ENCODE data around the gene CCDC200. TPM values are rescaled to one million over a fixed set of nuclear protein-coding genes. Genes with fewer than 3 reads are reported as not detected.
"Not testable (repeated sequence)": the region's sequence is repeated elsewhere in the genome, so short reads cannot be mapped to it uniquely, and the experiment has no call there.

The CCDC200 gene
- total RNA-seq, 1 experiment from 2014 or later = not detected

DNA sequence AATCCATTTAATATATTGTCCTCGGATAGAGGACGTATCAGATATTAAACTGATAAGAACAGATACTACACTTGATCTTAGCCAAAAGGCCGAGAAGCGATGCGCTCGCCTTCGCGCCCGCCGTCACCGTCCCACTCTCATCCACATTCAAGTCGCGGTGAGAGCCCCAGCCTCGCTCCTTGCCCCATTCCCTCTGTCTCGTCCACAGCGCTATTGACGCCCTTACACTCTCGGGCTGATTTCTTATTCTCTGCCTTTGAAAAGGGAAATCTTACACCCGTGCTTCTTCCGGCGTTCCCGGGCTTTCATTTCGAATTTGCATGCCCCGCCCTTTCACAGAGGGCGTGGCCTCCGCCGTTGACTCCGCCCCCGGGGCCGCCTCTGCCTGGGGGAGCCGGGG lies 5.5 kb upstream of the CCDC200 start, which contains the start of gene RNU2-1:
Gene RNU2-1, minus strand, starts transcription at position 101 of the 400 bp plus-strand sequence.
- CTCF ChIA-PET; POLR2A ChIA-PET (ENCODE audit: low non-redundant PET); H3K27me3 ChIP-seq (replicated peaks; ENCODE audit: insufficient read depth, low read depth, low read length, poor library complexity); DNase-seq (ENCODE audit: low spot score); H3K27ac ChIP-seq (ENCODE audit: low read depth, low read length, poor library complexity, severe bottlenecking); H3K4me3 ChIP-seq (ENCODE audit: low read depth, low read length, poor library complexity, severe bottlenecking); H3K4me1 ChIP-seq (ENCODE audit: insufficient read depth, low read length, poor library complexity, severe bottlenecking); intact Hi-C loops (cut with micrococcal nuclease; ENCODE audit: unreplicated experiment); BruUV-seq (replicated peaks); H3K9me3 ChIP-seq (ENCODE audit: low read depth, low read length, poor library complexity, severe bottlenecking); H3K36me3 ChIP-seq (ENCODE audit: insufficient read depth, low read length, poor library complexity, severe bottlenecking): not testable (repeated sequence)

DNA sequence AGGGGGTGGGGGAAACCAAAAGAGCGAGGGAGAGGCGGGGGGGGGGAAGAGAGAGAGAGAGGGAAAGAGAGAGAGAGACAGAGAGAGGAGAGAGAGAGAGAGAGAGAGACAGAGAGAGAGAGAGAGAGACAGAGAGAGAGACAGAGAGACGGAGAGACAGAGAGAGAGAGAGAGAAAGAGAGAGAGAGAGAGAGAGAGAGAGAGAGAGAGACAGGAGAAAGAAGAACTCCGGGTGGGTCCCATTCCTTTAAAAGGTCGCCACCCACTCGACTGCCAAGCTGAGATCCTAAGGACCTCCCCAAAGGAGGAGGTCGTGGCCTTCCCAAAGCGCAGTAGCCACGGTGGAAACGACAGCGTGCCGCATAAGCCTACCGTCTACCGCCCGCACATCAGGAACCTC lies 4.8 kb upstream of the CCDC200 start:
- H3K36me3 ChIP-seq (ENCODE audit: insufficient read depth, low read length, poor library complexity, severe bottlenecking); H3K9me3 ChIP-seq (ENCODE audit: low read depth, low read length, poor library complexity, severe bottlenecking); H3K4me3 ChIP-seq (ENCODE audit: low read depth, low read length, poor library complexity, severe bottlenecking); CTCF ChIA-PET; H3K27me3 ChIP-seq (replicated peaks; ENCODE audit: insufficient read depth, low read depth, low read length, poor library complexity); BruUV-seq (replicated peaks); DNase-seq (ENCODE audit: low spot score); POLR2A ChIA-PET (ENCODE audit: low non-redundant PET); H3K4me1 ChIP-seq (ENCODE audit: insufficient read depth, low read length, poor library complexity, severe bottlenecking); intact Hi-C loops (cut with micrococcal nuclease; ENCODE audit: unreplicated experiment); H3K27ac ChIP-seq (ENCODE audit: low read depth, low read length, poor library complexity, severe bottlenecking): not testable (repeated sequence)

DNA sequence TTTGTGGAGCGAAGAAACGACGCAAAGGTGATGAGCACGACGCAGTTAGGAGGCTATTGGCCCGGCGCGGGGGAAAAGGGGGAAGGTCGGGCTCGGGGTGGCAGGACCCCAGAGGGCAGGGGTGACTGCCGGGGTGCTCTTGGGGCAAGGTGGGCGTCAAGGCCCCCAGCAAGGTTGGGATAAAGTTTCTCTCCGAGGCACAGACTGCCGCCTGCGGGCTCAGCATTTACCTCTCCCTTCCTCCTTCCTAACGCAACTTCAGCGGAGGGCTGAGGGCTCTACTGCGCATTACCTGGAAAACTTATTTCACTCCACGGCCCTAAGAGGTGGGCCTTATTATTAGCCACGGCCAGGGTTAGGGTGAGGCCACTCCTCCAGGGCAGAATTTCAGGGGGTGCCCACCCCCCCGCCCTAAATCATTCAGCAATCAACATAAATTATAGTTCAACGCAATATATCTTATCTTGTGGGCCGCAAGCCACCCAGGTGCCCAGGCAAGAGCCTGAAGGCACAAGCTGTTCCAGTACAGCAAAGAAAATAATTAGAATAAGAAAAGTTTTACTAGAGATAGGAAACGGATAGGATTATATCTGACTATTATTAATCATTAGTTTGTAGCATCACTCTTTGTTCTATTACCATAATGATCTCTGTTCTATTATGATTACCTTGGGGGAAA lies 3.7 kb upstream of the CCDC200 start:
- H3K4me1 ChIP-seq (ENCODE audit: insufficient read depth, low read length, poor library complexity, severe bottlenecking); H3K36me3 ChIP-seq (ENCODE audit: insufficient read depth, low read length, poor library complexity, severe bottlenecking); POLR2A ChIA-PET (ENCODE audit: low non-redundant PET); intact Hi-C loops (cut with micrococcal nuclease; ENCODE audit: unreplicated experiment); H3K4me3 ChIP-seq (ENCODE audit: low read depth, low read length, poor library complexity, severe bottlenecking); H3K27ac ChIP-seq (ENCODE audit: low read depth, low read length, poor library complexity, severe bottlenecking); BruUV-seq (replicated peaks); CTCF ChIA-PET; H3K27me3 ChIP-seq (replicated peaks; ENCODE audit: insufficient read depth, low read depth, low read length, poor library complexity); DNase-seq (ENCODE audit: low spot score); H3K9me3 ChIP-seq (ENCODE audit: low read depth, low read length, poor library complexity, severe bottlenecking): not testable (repeated sequence)

DNA sequence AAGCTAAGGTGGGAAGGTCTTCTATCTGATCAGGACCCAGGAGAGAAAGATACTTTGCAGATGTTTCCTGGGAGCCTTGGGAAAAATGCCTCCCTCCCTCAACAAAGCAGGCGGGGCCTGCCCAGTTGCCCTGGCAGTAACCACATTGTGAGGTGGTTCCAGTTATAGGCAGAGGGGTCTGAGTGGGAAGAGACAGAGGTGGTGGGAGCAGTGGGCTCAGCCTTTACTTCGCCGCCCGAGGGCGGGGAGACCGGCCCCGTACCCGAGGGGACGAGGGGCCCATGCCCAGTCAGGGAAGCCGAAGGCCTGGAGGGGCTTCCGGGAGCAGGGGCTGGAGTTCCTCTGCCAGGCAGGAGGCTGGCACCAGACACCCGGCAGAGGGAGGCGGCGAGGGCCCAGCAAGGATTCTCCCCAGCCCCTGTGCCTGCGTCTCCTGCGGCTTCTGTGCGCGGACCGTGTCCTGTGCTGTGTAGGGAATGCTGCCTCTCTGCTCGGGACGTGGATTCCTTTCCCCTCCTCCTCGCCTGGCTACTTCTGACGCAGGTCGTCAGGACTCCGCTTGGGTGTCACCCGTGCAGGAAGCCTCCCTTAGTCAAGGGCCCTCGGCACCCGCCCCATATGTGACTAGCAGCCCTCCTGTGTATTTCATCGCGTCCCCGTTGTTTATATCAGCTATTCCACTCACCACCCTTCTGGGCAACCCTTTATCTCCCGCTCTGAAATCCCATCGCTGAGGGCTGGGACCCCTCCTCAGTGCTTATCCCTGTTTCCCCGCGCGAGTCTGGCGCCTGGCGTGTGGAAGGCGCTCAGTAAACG lies 3.0 kb upstream of the CCDC200 start:
- POLR2A ChIA-PET (ENCODE audit: low non-redundant PET); BruUV-seq (replicated peaks): not testable (repeated sequence)

DNA sequence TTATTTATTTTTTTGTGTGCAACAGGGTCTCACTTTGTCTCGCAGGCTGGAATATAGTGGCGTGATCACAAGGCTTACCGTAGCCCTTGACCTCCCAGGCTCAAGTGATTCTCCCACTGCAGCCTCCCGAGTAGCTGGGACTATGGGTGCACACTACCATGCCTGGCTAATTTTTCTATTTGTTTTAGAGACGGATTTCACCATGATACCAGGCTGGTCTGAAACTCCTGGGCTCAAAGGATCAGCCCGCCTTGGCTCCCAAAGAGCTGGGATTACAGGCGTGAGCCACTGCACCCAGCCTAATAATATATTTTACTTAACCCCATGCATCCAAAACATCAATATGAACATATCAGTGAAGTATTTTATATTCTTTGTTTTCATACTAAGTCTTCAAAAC lies 2.0 kb downstream of the CCDC200 start:
- ChIA-PET POLR2A (ENCODE audit: low non-redundant PET) (interaction anchor here (1.2 kb wide), 1 partner anchor 89 kb away, joined by 6 read pairs; no protein-coding TSS in a partner anchor), CTCF (no interaction called here)
- H3K36me3 ChIP-seq (ENCODE audit: insufficient read depth, low read length, poor library complexity, severe bottlenecking) = no peaks in the 10 kb centered on the region
- no TSS peak for BruUV-seq (replicated peaks)
- TF ChIP-seq, protein P1, sequence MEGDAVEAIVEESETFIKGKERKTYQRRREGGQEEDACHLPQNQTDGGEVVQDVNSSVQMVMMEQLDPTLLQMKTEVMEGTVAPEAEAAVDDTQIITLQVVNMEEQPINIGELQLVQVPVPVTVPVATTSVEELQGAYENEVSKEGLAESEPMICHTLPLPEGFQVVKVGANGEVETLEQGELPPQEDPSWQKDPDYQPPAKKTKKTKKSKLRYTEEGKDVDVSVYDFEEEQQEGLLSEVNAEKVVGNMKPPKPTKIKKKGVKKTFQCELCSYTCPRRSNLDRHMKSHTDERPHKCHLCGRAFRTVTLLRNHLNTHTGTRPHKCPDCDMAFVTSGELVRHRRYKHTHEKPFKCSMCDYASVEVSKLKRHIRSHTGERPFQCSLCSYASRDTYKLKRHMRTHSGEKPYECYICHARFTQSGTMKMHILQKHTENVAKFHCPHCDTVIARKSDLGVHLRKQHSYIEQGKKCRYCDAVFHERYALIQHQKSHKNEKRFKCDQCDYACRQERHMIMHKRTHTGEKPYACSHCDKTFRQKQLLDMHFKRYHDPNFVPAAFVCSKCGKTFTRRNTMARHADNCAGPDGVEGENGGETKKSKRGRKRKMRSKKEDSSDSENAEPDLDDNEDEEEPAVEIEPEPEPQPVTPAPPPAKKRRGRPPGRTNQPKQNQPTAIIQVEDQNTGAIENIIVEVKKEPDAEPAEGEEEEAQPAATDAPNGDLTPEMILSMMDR (conservative IDR thresholded peaks at IDR 0.05; ENCODE audit: low read depth, low read length) = no peak
- no peak for TF ChIP-seq EZH2 (IDR thresholded peaks at IDR 0.05; ENCODE audit: borderline replicate concordance, low read depth, low read length, poor library complexity, severe bottlenecking)
- no peak overlapping the region for H3K27ac ChIP-seq (ENCODE audit: low read depth, low read length, poor library complexity, severe bottlenecking)
- no peak overlapping the region for H3K4me3 ChIP-seq (ENCODE audit: low read depth, low read length, poor library complexity, severe bottlenecking)
- no peaks in the 10 kb centered on the region for H3K27me3 ChIP-seq (replicated peaks; ENCODE audit: insufficient read depth, low read depth, low read length, poor library complexity)
- no peak for DNase-seq (ENCODE audit: low spot score)
- no peaks in the 10 kb centered on the region for H3K4me1 ChIP-seq (ENCODE audit: insufficient read depth, low read length, poor library complexity, severe bottlenecking)
- intact Hi-C loops (cut with micrococcal nuclease; ENCODE audit: unreplicated experiment) = no loop called here
- no peaks in the 10 kb centered on the region for H3K9me3 ChIP-seq (ENCODE audit: low read depth, low read length, poor library complexity, severe bottlenecking)

More for the DNA sequence above, 3.0 kb upstream of the CCDC200 start:
- H3K4me3 ChIP-seq (ENCODE audit: low read depth, low read length, poor library complexity, severe bottlenecking); DNase-seq (ENCODE audit: low spot score); H3K27ac ChIP-seq (ENCODE audit: low read depth, low read length, poor library complexity, severe bottlenecking); CTCF ChIA-PET; H3K27me3 ChIP-seq (replicated peaks; ENCODE audit: insufficient read depth, low read depth, low read length, poor library complexity); H3K36me3 ChIP-seq (ENCODE audit: insufficient read depth, low read length, poor library complexity, severe bottlenecking); H3K4me1 ChIP-seq (ENCODE audit: insufficient read depth, low read length, poor library complexity, severe bottlenecking); H3K9me3 ChIP-seq (ENCODE audit: low read depth, low read length, poor library complexity, severe bottlenecking); intact Hi-C loops (cut with micrococcal nuclease; ENCODE audit: unreplicated experiment): not testable (repeated sequence)
